HG03095 (cell line): ENCODE data around the gene SERPINF2.
"Not testable (repeated sequence)": the region's sequence is repeated elsewhere in the genome, so short reads cannot be mapped to it uniquely, and the experiment has no call there.

Experiments used
- ATAC-seq: cut with Tn5 transposase; IDR thresholded peaks from one replicate; pipeline ENCODE4 v1.9.1; 2021; ENCODE audit warnings: moderate library complexity; ENCODE audit not compliant: unreplicated experiment

SERPINF2 gene

DNA sequence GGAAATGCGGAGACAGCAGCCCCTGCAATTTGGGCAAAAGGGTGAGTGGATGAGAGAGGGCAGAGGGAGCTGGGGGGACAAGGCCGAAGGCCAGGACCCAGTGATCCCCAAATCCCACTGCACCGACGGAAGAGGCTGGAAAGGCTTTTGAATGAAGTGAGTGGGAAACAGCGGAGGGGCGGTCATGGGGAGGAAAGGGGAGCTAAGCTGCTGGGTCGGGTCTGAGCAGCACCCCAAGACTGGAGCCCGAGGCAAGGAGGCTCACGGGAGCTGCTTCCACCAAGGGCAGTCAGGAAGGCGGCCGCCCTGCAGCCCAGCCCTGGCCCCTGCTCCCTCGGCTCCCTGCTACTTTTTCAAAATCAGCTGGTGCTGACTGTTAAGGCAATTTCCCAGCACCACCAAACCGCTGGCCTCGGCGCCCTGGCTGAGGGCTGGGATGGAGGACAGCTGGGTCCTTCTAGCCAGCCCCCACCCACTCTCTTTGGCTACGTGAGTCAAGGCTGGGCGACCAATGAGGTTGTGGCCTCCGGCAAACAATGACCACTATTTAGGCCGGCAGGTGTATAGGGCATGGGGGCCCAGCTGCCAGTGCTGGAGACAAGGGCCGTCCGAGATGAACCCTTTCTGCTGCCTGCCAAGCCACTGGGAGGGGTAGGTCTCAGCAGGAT is 19.7 kb downstream of the SERPINF2 start:
- no peak for ATAC-seq

DNA sequence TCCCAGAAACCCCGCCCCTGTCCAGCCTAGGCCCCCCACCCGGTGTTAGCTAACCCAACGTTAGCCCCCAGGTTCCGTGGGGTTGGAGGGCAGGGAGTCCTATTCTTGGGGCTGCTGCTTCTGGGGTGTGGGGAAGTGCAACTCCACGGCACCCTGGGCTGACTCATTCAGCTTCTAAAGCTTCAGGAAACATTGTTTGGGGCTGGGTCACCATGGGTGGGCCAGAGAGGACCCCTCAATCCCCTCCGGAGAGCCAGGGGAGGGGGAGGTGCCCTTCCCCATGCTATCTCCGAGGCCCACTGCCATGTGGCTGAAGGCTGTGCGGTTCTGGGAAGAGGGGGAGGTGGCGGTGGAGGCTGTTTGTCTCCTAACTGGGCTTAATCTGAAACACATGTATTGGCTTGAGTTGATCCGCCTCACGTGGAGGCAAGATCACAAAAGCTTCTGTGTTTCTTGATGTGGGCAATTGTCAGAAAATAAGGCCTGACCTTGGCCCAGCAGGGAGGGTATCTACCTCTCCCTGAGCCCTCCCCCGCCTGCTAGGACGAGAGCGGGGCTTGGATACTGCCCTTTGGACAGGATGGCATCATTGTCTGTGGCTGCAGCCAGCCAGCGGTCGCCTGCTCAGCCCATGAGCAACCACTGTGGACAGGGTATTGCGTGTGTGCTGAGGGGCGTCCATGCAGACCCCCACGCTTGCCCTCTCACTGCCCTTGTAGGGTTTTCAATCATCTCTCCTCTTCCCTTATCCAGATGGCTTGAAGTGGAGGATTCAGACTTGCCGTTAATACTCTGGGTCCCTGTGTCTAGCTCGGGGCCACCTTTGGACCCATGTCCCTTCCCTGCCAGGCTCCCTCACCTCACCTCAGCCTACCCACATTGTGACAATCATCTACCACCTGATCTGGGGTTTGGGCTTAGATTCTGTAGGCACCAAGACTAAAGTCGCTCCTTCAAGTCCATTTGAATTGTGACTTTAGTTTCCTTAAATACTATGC is 20.5 kb downstream of the SERPINF2 start:
- no peak for ATAC-seq

DNA sequence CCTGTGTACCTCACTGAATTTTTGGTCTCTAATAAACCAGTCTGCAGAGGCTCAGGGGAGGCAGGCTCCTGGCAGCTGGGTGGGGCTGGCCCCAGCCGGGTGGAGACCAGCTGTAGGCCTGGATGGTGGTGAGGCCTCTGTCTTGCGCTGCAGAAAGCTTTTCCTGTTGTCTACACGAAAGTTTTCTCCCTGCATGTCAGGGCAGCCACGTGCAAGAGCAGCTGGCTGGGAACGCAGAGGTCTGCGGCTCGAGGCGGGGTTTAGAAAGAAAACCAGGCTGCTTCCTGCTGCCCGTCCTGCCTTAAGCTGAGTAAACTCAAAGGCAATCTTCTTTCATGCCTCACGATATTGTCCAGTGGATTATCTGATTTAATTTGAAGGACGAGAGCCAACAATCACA is 21.6 kb downstream of the SERPINF2 start:
- no peak for ATAC-seq

- ATAC-seq: not testable (repeated sequence)
Measured at GRCh38 chr17:1764705-1765104, 22.0 kb downstream of the SERPINF2 start.

DNA sequence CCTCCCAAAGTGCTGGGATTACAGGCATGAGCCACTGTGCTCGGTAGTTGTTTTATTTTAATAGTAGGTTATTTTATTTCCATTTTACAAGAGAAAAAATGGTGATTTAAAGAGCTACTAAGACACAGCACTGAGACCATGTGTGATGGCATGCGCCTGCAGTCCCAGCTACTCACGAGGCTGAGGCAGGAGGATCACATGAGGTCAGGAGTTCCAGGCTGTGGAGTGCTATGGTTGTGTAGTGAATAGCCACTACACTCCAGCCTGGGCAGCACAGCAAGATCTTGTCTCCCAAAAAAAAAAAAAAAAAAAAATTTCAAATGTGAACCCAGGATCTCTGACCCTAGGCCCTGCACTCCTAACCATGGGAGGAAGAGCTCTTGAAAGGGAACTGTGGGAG is 22.9 kb downstream of the SERPINF2 start:
- no peak for ATAC-seq

GRCh38 chr17:1766382-1767135 is 23.9 kb downstream of the SERPINF2 start:
- no peak for ATAC-seq

- ATAC-seq: no peak
Measured at GRCh38 chr17:1767358-1767757, 24.7 kb downstream of the SERPINF2 start.

- ATAC-seq: no peak
Measured at GRCh38 chr17:1769822-1770477, 27.3 kb downstream of the SERPINF2 start.

DNA sequence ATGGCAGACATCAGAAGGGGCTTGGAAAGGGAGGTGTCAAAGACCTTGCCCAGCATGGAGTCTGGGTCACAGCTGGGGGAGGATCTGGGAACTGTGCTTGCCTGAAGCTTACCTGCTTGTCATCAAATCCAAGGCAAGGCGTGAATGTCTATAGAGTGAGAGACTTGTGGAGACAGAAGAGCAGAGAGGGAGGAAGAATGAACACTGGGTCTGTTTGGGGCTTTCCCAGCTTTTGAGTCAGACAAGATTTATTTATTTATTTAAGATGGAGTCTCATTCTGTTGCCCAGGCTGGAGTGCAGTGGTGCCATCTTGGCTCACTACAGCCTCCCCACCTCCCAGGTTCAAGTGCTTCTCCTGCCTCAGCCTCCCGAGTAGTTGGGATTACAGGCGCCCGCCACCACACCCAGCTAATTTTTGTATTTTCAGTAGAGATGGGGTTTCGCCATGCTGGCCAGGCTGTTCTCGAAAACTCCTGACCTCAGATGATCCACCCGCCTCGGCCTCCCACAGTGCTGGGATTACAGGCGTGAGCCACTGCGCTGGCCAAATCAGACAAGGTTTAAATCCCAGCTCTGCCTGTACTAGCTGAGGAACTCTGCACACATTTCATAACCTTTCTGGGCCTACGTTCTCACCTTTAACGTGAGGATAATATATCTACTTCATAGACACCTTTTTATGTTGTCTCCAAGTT is 30.5 kb downstream of the SERPINF2 start:
- not testable (repeated sequence) for ATAC-seq

- no peak for ATAC-seq
Measured at GRCh38 chr17:1773696-1774181, 31.1 kb downstream of the SERPINF2 start.

DNA sequence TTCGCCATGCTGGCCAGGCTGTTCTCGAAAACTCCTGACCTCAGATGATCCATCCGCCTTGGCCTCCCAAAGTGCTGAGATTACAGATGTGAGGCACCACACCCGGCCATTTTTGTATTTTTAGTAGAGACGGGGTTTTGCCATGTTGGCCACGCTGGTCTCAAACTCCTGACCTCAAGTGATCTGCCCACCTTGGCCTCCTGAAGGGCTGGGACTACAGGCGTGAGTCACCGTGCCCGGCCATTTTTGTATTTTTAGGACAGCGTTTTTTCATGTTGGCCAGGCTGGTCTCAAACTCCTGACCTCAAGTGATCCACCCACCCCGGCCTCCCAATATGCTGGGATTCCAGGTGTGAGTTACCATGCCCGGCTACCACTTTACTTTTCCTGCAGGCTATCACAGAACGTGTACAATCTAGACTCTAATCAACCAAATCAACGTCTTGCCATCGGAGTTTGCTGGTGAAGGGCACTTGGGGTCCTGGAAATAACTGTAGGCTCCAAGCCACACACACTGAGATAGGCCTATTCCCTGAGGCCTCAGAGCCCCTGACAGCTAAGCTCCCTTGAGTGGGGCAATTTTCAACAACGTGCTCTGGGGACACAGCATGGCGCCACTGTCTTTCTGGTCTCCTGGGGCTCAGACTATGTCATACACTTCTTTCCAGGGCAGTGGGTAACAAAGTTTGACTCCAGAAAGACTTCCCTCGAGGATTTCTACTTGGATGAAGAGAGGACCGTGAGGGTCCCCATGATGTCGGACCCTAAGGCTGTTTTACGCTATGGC is 31.9 kb downstream of the SERPINF2 start:
- ATAC-seq: no peak

DNA sequence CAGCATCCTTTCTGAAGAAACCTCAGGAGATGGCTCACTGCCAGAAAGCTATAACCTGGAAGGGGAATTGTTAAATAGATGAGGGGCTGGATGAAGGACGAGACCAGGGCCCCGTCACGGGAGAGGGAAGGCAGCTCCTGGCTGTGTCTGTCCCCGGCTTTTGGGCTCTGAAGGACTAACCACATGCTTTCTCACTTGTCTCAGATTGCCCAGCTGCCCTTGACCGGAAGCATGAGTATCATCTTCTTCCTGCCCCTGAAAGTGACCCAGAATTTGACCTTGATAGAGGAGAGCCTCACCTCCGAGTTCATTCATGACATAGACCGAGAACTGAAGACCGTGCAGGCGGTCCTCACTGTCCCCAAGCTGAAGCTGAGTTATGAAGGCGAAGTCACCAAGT is 33.7 kb downstream of the SERPINF2 start:
- ATAC-seq: no peak

DNA sequence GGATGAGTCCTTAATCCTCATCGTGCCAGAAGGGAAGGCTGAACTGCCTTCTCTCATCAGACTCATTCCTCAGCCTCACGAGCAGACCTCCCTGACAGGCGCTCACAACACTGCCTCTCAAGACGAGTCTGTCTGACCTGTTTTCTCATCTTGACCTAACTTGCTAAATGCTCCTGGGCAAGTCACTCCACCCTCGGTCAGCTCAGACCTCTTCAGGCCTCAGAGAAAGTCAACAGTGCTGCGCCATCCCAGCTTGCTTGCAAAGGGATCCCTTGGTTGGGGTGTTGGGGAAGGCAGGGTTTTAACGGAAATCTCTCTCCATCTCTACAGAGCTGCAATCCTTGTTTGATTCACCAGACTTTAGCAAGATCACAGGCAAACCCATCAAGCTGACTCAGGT is 34.2 kb downstream of the SERPINF2 start:
- ATAC-seq: no peak

- no peak for ATAC-seq
Measured at GRCh38 chr17:1779571-1780131, 37.0 kb downstream of the SERPINF2 start.

- no peak for ATAC-seq
Measured at GRCh38 chr17:1782171-1782567, 39.5 kb downstream of the SERPINF2 start.

DNA sequence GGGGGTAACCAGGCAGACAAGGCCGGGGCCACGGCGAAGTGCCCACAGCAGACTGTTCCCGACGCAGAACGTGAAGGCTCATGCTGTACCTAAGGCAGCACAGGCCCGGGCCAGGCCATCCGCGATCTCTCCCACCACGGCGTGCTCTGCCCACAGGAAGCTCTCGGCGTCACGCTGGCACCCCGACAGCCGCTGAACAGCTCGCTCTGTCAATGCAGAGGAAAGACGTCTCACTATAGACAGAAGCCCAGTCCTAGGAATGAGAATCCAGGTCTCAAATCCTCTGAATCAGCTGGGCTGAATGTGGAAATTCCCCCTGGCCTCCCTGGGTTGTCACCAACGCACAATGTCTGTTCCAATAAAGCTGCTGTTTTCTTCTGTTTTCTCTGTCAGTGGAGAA is 40.6 kb downstream of the SERPINF2 start:
- ATAC-seq: no peak

- ATAC-seq: no peak
Measured at GRCh38 chr17:1783834-1784611, 41.4 kb downstream of the SERPINF2 start.

- no peak for ATAC-seq
Measured at GRCh38 chr17:1785930-1786329, 43.3 kb downstream of the SERPINF2 start.
